WI38 (cell line): ENCODE measurements around the gene DIO3.

ENCODE experiments used
- H3K4me3 ChIP-seq: 2 replicates; pipeline ENCODE4 v1.5.1; 2011; ENCODE audit warnings: low read depth, mild to moderate bottlenecking, control low read depth, low read length
- TF ChIP-seq, protein P1 (sequence below): IDR thresholded peaks from 2 replicates; pipeline ENCODE4 v1.5.1; 2012; ENCODE audit warnings: low read depth, mild to moderate bottlenecking, control low read depth, low read length

DIO3 gene

GRCh38 chr14:101600336-101600890, 39.1 kb downstream of the DIO3 start:
- no peak overlapping the region for H3K4me3 ChIP-seq
- TF ChIP-seq, protein P1, sequence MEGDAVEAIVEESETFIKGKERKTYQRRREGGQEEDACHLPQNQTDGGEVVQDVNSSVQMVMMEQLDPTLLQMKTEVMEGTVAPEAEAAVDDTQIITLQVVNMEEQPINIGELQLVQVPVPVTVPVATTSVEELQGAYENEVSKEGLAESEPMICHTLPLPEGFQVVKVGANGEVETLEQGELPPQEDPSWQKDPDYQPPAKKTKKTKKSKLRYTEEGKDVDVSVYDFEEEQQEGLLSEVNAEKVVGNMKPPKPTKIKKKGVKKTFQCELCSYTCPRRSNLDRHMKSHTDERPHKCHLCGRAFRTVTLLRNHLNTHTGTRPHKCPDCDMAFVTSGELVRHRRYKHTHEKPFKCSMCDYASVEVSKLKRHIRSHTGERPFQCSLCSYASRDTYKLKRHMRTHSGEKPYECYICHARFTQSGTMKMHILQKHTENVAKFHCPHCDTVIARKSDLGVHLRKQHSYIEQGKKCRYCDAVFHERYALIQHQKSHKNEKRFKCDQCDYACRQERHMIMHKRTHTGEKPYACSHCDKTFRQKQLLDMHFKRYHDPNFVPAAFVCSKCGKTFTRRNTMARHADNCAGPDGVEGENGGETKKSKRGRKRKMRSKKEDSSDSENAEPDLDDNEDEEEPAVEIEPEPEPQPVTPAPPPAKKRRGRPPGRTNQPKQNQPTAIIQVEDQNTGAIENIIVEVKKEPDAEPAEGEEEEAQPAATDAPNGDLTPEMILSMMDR = no peak

- TF ChIP-seq, protein P1 = no peak
These were observed 39.8 kb downstream of the DIO3 start for GRCh38 chr14:101600891-101601605.

DNA sequence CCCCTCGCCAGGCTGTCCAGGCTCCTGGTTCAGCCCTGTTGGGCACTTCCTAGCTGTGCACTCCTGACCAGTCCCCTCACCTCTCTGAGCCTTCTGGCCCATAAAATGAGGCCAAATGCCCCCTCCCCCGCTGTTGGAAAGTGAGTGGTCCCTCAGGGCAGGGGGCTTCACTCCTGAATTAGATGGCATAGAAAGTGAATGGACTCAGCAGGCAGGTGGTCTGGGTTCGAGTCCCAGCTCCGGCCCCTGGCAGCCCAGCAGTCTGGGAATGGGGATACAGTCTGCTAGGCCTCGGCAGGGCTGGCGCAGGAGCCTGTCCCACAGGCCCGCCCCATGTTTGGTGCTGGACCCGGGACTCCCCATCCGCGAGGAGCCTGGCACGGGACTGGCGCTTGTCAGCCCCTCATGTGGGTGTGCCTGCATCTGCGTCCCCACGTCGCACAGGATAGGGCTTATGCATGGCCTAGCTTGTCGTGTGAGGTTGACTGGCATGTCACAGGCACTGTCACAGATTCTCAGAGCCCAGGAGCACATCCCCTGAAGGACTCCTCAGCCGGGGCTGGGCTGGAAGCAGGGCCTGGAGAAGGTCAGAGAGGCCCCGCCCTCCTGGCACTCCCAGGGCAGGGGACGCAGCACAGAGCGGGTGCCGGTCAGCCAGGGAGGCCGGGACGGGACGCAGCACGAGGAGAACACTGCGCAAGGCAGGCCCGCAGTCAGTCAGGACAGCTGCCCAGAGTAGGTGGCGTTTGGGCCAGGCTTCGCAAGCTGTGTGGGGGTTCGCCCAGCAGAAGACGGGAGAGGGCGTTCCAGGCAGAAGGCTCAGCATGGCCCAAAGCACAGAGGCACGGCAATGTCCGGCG, 40.5 kb downstream of the DIO3 start:
- TF ChIP-seq, protein P1 = no peak
- no peak overlapping the region for H3K4me3 ChIP-seq

More at GRCh38 chr14:101600891-101601605, 39.8 kb downstream of the DIO3 start:
- H3K4me3 ChIP-seq = no peak overlapping the region

- TF ChIP-seq, protein P1 = no peak
- H3K4me3 ChIP-seq = no peak overlapping the region
These were observed 41.2 kb downstream of the DIO3 start for GRCh38 chr14:101602466-101602840.

GRCh38 chr14:101603096-101603495, 41.8 kb downstream of the DIO3 start:
- H3K4me3 ChIP-seq = no peak overlapping the region
- TF ChIP-seq, protein P1 = no peak

GRCh38 chr14:101604228-101604934, 43.1 kb downstream of the DIO3 start:
- H3K4me3 ChIP-seq = no peak overlapping the region
- TF ChIP-seq, protein P1 = no peak
